AG04449 (cell line): ENCODE results near the gene GP5.

Experiments used
- CTCF ChIA-PET: fragments of 350-600 bp; formaldehyde crosslinking; extraction: SDS; loops from one replicate; lab custom pipeline; 2021; ENCODE audit warnings: antibody characterized with exemption; lab: Yijun Ruan, JAX
- POLR2A ChIA-PET: fragments of 400-600, 350-600 bp; formaldehyde crosslinking; extraction: SDS; loops from one replicate; lab custom pipeline; 2020; ENCODE audit warnings: antibody characterized with exemption, inconsistent platforms; lab: Yijun Ruan, JAX
- DNase-seq: peaks from one replicate; pipeline ENCODE4 v3.0.0-alpha.2; 2010; ENCODE audit warnings: low read depth, low spot score
- H3K4me3 ChIP-seq: 2 replicates; pipeline ENCODE4 v1.5.1; 2011; ENCODE audit warnings: low read depth, mild to moderate bottlenecking, control low read depth, low read length
- CTCF ChIP-seq: IDR thresholded peaks from one replicate; pipeline ENCODE4 v1.5.1; 2011; ENCODE audit warnings: mild to moderate bottlenecking, moderate library complexity, low read length, control low read depth, inconsistent platforms; ENCODE audit not compliant: insufficient read depth; ENCODE audit errors: missing control alignments

GP5 gene

GRCh38 chr3:194351952-194352536, 47.0 kb downstream of the GP5 start:
- H3K4me3 ChIP-seq, result no peak overlapping the region
- no peak for DNase-seq
- ChIA-PET POLR2A (no interaction called here), CTCF (interaction anchor here (3.4 kb wide), 1 partner anchor 12 kb away, joined by 31 read pairs; no protein-coding TSS in a partner anchor)
- TF ChIP-seq CTCF, result no peak

- POLR2A ChIA-PET, result interaction anchor here (0.7 to 1.5 kb wide), 3 partner anchors 13 to 289 kb away, joined by 3 to 8 read pairs (median 4); no protein-coding TSS in a partner anchor
- H3K4me3 ChIP-seq, result no peak within 1 kb of the TSS
- DNase-seq, result no peak
- TF ChIP-seq CTCF, result no peak
- CTCF ChIA-PET, result interaction anchor here (0.9 to 3.4 kb wide), 10 partner anchors 11 to 244 kb away, joined by 3 to 31 read pairs (median 4); partner anchors contain the start of gene GP5
Observed at GRCh38 chr3:194351080-194351672, 47.9 kb downstream of the GP5 start, which contains the start of gene CPN2. Gene CPN2 (minus strand): TSS chr3:194351328. CDS start chr3:194342702, 8,626 bp downstream.

- no peak for DNase-seq
- no peak for TF ChIP-seq CTCF
- no peak overlapping the region for H3K4me3 ChIP-seq
- CTCF ChIA-PET, result interaction anchor here (0.9 to 3.4 kb wide), 10 partner anchors 10 to 245 kb away, joined by 3 to 31 read pairs (median 4); partner anchors contain the start of gene GP5
- POLR2A ChIA-PET, result interaction anchor here (0.7 to 1.5 kb wide), 3 partner anchors 14 to 289 kb away, joined by 3 to 8 read pairs (median 4); no protein-coding TSS in a partner anchor
Observed at GRCh38 chr3:194350726-194351071, 48.4 kb downstream of the GP5 start.

GRCh38 chr3:194348354-194348753, 50.7 kb downstream of the GP5 start:
- no peak for DNase-seq
- POLR2A ChIA-PET, result no interaction called here
- no peak for TF ChIP-seq CTCF
- no peak overlapping the region for H3K4me3 ChIP-seq
- CTCF ChIA-PET, result interaction anchor here (1.6 kb wide), 1 partner anchor 9 kb away, joined by 3 read pairs; no protein-coding TSS in a partner anchor

GRCh38 chr3:194346621-194347020, 52.4 kb downstream of the GP5 start:
- ChIA-PET CTCF (interaction anchor here (0.9 to 10.2 kb wide), 10 partner anchors 12 to 681 kb away, joined by 3 to 274 read pairs (median 14); partner anchors contain the start of genes GP5 and LRRC15), POLR2A (interaction anchor here (1.1 kb wide), 1 partner anchor 23 kb away, joined by 3 read pairs; the partner anchor contains the start of gene LRRC15)
- no peak for TF ChIP-seq CTCF
- H3K4me3 ChIP-seq, result no peak overlapping the region
- DNase-seq, result no peak

- TF ChIP-seq CTCF, result no peak
- POLR2A ChIA-PET, result interaction anchor here (1.1 kb wide), 1 partner anchor 24 kb away, joined by 3 read pairs; the partner anchor contains the start of gene LRRC15
- CTCF ChIA-PET, result interaction anchor here (0.9 to 10.2 kb wide), 16 partner anchors 11 to 685 kb away, joined by 3 to 274 read pairs (median 12); partner anchors contain the start of genes GP5, LRRC15 and TMEM44
Observed at GRCh38 chr3:194346035-194346434, 53.0 kb downstream of the GP5 start.

More at GRCh38 chr3:194346035-194346434, 53.0 kb downstream of the GP5 start:
- no peak for DNase-seq
- no peak overlapping the region for H3K4me3 ChIP-seq
